ENCODE results near the gene LRRC72. TPM values are rescaled to one million over a fixed set of nuclear protein-coding genes. Genes with fewer than 3 reads are reported as not detected.

LRRC72 gene
- total RNA-seq, 1 experiment from 2014 or later, result not detected

- Mint-ChIP-seq H3K27ac (ENCODE audit: low read depth, unreplicated experiment) (no peak overlapping the region), H3K9me3 (ENCODE audit: unreplicated experiment) (no peaks in the 10 kb centered on the region), H3K36me3 (ENCODE audit: insufficient read depth, unreplicated experiment) (no peaks in the 10 kb centered on the region), H3K27me3 (ENCODE audit: insufficient read depth, unreplicated experiment) (peaks cover 15% of the 10 kb centered on the region), H3K4me3 (ENCODE audit: unreplicated experiment) (no peak overlapping the region), H3K4me1 (ENCODE audit: insufficient read depth, unreplicated experiment) (no peaks in the 10 kb centered on the region)
- BruUV-seq (replicated peaks), result no TSS peak
- ChIA-PET CTCF (interaction anchor here (0.6 to 0.7 kb wide), 2 partner anchors 429 to 439 kb away, joined by 3 read pairs; no protein-coding TSS in a partner anchor), POLR2A (no interaction called here)
- no peak for DNase-seq (ENCODE audit: unreplicated experiment)
- intact Hi-C loops (cut with micrococcal nuclease), result no loop called here
- no peak for TF ChIP-seq CTCF (IDR thresholded peaks at IDR 0.05; ENCODE audit: unreplicated experiment)
Observed at GRCh38 chr7:16528520-16528919, 1.9 kb downstream of the LRRC72 start.

- Mint-ChIP-seq H3K4me1 (ENCODE audit: insufficient read depth, unreplicated experiment) (no peaks in the 10 kb centered on the region), H3K27me3 (ENCODE audit: insufficient read depth, unreplicated experiment) (peaks cover 15% of the 10 kb centered on the region), H3K27ac (ENCODE audit: low read depth, unreplicated experiment) (no peak overlapping the region), H3K36me3 (ENCODE audit: insufficient read depth, unreplicated experiment) (no peaks in the 10 kb centered on the region), H3K4me3 (ENCODE audit: unreplicated experiment) (no peak overlapping the region), H3K9me3 (ENCODE audit: unreplicated experiment) (no peaks in the 10 kb centered on the region)
- CTCF ChIA-PET, result no interaction called here
- no TSS peak for BruUV-seq (replicated peaks)
- POLR2A ChIA-PET, result no interaction called here
- no peak for TF ChIP-seq CTCF (IDR thresholded peaks at IDR 0.05; ENCODE audit: unreplicated experiment)
- DNase-seq (ENCODE audit: unreplicated experiment), result no peak
- intact Hi-C loops (cut with micrococcal nuclease), result no loop called here
Observed at GRCh38 chr7:16529697-16530096, 3.1 kb downstream of the LRRC72 start.

DNA sequence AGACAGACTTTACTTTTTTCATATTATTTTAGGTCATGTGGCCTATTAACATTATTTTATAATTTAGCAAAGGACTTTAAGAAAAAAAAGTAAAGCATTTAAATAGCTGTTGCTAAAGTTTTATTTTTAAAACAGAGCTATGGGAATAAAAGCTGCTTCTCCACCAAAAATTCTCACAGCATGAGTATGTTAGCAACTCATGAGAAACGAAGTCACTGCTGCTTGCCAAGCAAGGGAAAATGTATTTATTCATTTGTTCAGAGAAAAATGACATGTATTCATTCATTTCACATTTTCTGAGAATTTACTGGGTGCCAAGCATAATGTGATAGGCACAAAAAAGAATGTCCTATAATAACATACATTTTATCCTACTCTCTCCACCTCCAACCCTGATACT is 5.1 kb downstream of the LRRC72 start:
- H3K27ac Mint-ChIP-seq (ENCODE audit: low read depth, unreplicated experiment), result no peak overlapping the region
- no peak overlapping the region for H3K4me3 Mint-ChIP-seq (ENCODE audit: unreplicated experiment)
- POLR2A ChIA-PET, result interaction anchor here (0.6 kb wide), 1 partner anchor 9 kb away, joined by 3 read pairs; no protein-coding TSS in a partner anchor
- peaks cover 15% of the 10 kb centered on the region for H3K27me3 Mint-ChIP-seq (ENCODE audit: insufficient read depth, unreplicated experiment)
- intact Hi-C loops (cut with micrococcal nuclease), result no loop called here
- no TSS peak for BruUV-seq (replicated peaks)
- H3K9me3 Mint-ChIP-seq (ENCODE audit: unreplicated experiment), result no peaks in the 10 kb centered on the region
- CTCF ChIA-PET, result interaction anchor here (0.6 to 1.2 kb wide), 3 partner anchors 71 to 405 kb away, joined by 3 to 4 read pairs (median 3); no protein-coding TSS in a partner anchor
- H3K36me3 Mint-ChIP-seq (ENCODE audit: insufficient read depth, unreplicated experiment), result no peaks in the 10 kb centered on the region
- no peak for DNase-seq (ENCODE audit: unreplicated experiment)
- no peaks in the 10 kb centered on the region for H3K4me1 Mint-ChIP-seq (ENCODE audit: insufficient read depth, unreplicated experiment)
- no peak for TF ChIP-seq CTCF (IDR thresholded peaks at IDR 0.05; ENCODE audit: unreplicated experiment)

DNA sequence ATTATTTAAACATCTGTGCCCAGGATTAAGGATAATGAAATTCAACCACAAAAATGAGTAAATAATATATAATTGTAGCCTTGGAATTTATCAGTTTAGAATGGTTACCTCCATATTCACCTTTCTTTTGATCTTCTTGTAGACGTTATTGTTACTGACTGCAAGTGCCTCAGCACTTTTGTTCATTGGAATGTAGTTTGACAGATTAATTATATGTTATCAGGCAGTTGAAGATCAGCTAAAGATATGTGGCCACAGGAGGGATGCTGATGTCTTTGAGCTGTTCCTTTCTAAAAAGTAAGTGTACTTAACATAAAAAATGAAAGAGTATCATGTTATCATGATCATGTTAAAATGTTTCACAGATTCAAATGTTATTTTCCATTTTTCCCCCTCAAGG is 5.6 kb downstream of the LRRC72 start:
- intact Hi-C loops (cut with micrococcal nuclease), result no loop called here
- ChIA-PET CTCF (no interaction called here), POLR2A (interaction anchor here (0.6 kb wide), 1 partner anchor 9 kb away, joined by 3 read pairs; no protein-coding TSS in a partner anchor)
- no TSS peak for BruUV-seq (replicated peaks)
- no peak for TF ChIP-seq CTCF (IDR thresholded peaks at IDR 0.05; ENCODE audit: unreplicated experiment)
- Mint-ChIP-seq H3K4me1 (ENCODE audit: insufficient read depth, unreplicated experiment) (no peaks in the 10 kb centered on the region), H3K27ac (ENCODE audit: low read depth, unreplicated experiment) (no peak overlapping the region), H3K36me3 (ENCODE audit: insufficient read depth, unreplicated experiment) (no peaks in the 10 kb centered on the region), H3K9me3 (ENCODE audit: unreplicated experiment) (no peaks in the 10 kb centered on the region), H3K4me3 (ENCODE audit: unreplicated experiment) (no peak overlapping the region), H3K27me3 (ENCODE audit: insufficient read depth, unreplicated experiment) (peaks cover 15% of the 10 kb centered on the region)
- no peak for DNase-seq (ENCODE audit: unreplicated experiment)

All from MCF 10A (cell line).